ENCODE measurements around the gene PIGU. TPM values are rescaled to one million over a fixed set of nuclear protein-coding genes. Genes with fewer than 3 reads are reported as not detected.

The PIGU gene
- total and polyA plus RNA-seq, 2 of the 13 experiments (the other 11 are each of a cell fraction or from before 2014, with no cell fraction given) = 45.5 to 231 TPM

DNA sequence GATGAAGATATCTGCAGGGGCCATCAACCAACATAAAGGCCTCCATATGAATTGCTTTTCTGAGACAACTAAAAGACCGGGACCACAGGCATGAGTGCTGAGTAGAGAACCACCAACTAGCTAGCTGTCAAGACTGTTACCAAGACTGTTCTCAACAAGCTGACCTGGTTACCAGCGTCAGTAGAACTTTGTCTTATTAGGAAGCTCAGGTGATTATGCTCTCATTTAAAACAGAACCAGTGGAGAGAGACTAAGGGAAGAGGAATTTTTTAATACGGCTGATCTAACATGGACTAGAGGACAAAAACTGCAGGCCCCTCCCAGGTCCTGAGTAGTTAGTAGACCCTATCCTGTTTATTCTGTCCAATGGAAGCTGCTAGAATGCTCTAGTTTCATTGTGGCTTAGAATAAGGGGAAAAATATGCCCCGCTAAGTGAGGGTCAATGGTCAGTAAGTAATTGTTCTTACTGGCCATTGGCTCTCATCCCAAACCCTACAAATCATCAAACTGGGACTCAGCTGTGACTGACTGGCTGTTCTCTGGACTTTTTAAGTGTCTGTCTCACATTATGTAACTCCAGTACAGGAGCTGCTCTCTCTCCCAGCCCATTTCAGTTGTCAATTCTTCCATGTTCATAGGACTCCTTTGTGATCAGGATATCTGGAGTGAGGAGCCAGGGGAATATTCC, 164.5 kb downstream of the PIGU start:
- H3K27ac ChIP-seq (ENCODE audit: extremely low read length, insufficient read depth, low read length) = peak overlapping the region; percentile 74
- DNase-seq (ENCODE audit: low spot score) = peak; percentile 59
- CTCF ChIA-PET (ENCODE audit: low intra/inter-chr PET ratio, low total read pairs) = no interaction called here
- 22% methylated on average over 4 of the region's 4 CpGs for WGBS (ENCODE audit: low lambda C conversion rate)
- in situ Hi-C loops (cut with HindIII; ENCODE audit: extremely low pct_ligation_motif_present, low pct_unique_long_range_greater_than_20kb) = no loop called here
- peak; percentile 56 for FAIRE-seq
- intact Hi-C loops (cut with micrococcal nuclease; ENCODE audit: unreplicated experiment) = loop anchor here (2.0 kb wide), 1 partner anchor 14 kb away; no protein-coding TSS in a partner anchor
- H3K4me2 ChIP-seq (ENCODE audit: low read depth, low read length) = peak overlapping the region; percentile 77
- BruUV-seq (replicated peaks) = no TSS peak
- POLR2A ChIA-PET = interaction anchor here (1.0 to 1.7 kb wide), 13 partner anchors 8 to 313 kb away, joined by 3 to 12 read pairs (median 4); partner anchors contain the start of genes AHCY, ITCH and NCOA6
- peak overlapping the region; percentile 59 for H3K9ac ChIP-seq (ENCODE audit: insufficient read depth, low read depth, low read length)
- peak overlapping the region; percentile 15 to 43 (median 17); a peak in 5 of 6 replicates for H3K4me3 ChIP-seq (replicated peaks in 1 of 3; ENCODE audit: insufficient read depth in 1 of 3, low read depth in 2 of 3, low read length in 3 of 3)
- H3K79me2 ChIP-seq (ENCODE audit: insufficient read depth, low read length) = peaks cover 15% of the 10 kb centered on the region
- H3K36me3 ChIP-seq (replicated peaks in 1 of 2; ENCODE audit: control insufficient read depth in 1 of 2, insufficient read depth in 2 of 2, low read length in 2 of 2) = peaks cover 8 to 26% of the 10 kb centered on the region in 2 experiments
- no peaks in the 10 kb centered on the region; a peak in 1 of 5 replicates for H3K27me3 ChIP-seq (ENCODE audit: control insufficient read depth in 1 of 2, insufficient read depth in 2 of 2, low read length in 2 of 2)
- H3K4me1 ChIP-seq (ENCODE audit: insufficient read depth, low read length) = peaks cover 55% of the 10 kb centered on the region
- peak; percentile 1 for ATAC-seq
- H2AFZ ChIP-seq (ENCODE audit: low read length) = no peak overlapping the region
- H4K20me1 ChIP-seq (ENCODE audit: insufficient read depth, low read length) = peaks cover 8% of the 10 kb centered on the region
- no peaks in the 10 kb centered on the region for H3K9me3 ChIP-seq (ENCODE audit: low read length)
- TF ChIP-seq HNF4A (CRISPR knock-in tag; IDR thresholded peaks at IDR 0.05) = peak; percentile 77
- TF ChIP-seq, protein P1, sequence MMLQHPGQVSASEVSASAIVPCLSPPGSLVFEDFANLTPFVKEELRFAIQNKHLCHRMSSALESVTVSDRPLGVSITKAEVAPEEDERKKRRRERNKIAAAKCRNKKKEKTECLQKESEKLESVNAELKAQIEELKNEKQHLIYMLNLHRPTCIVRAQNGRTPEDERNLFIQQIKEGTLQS (CRISPR knock-in tag; IDR thresholded peaks at IDR 0.05) = no peak
- peak; percentile 67; the same call in 1 of the 2 replicates for TF ChIP-seq SAFB2 (CRISPR knock-in tag; IDR thresholded peaks at IDR 0.05; ENCODE audit: borderline replicate concordance, low read depth)
- TF ChIP-seq ZNF44 (CRISPR knock-in tag; IDR thresholded peaks at IDR 0.05) = no peak
- peak; percentile 79; the same call in 1 of the 2 replicates for TF ChIP-seq MEIS2 (CRISPR knock-in tag; IDR thresholded peaks at IDR 0.05)
- no peak for TF ChIP-seq SIX1 (CRISPR knock-in tag; IDR thresholded peaks at IDR 0.05; ENCODE audit: borderline replicate concordance)
- no peak for TF ChIP-seq GFI1 (CRISPR knock-in tag; IDR thresholded peaks at IDR 0.05; ENCODE audit: borderline replicate concordance)
- TF ChIP-seq KMT2A (CRISPR knock-in tag; IDR thresholded peaks at IDR 0.05) = no peak
- no peak for TF ChIP-seq KLF12 (CRISPR knock-in tag; IDR thresholded peaks at IDR 0.05; ENCODE audit: borderline replicate concordance)
- TF ChIP-seq MBD4 (IDR thresholded peaks at IDR 0.05; ENCODE audit: borderline replicate concordance, low read length) = no peak
- TF ChIP-seq NFIB (CRISPR knock-in tag; IDR thresholded peaks at IDR 0.05; ENCODE audit: borderline replicate concordance) = no peak
- no peak for TF ChIP-seq ZNF17 (CRISPR knock-in tag; IDR thresholded peaks at IDR 0.05)
- no peak for TF ChIP-seq ZFP82 (CRISPR knock-in tag; IDR thresholded peaks at IDR 0.05; ENCODE audit: borderline replicate concordance)
- no peak for TF ChIP-seq CCAR2 (optimal IDR thresholded peaks at IDR 0.05; ENCODE audit: low read depth, low read length)
- no peak for TF ChIP-seq SNRNP70 (IDR thresholded peaks at IDR 0.05; ENCODE audit: low read depth, low read length)
- TF ChIP-seq, protein P2, sequence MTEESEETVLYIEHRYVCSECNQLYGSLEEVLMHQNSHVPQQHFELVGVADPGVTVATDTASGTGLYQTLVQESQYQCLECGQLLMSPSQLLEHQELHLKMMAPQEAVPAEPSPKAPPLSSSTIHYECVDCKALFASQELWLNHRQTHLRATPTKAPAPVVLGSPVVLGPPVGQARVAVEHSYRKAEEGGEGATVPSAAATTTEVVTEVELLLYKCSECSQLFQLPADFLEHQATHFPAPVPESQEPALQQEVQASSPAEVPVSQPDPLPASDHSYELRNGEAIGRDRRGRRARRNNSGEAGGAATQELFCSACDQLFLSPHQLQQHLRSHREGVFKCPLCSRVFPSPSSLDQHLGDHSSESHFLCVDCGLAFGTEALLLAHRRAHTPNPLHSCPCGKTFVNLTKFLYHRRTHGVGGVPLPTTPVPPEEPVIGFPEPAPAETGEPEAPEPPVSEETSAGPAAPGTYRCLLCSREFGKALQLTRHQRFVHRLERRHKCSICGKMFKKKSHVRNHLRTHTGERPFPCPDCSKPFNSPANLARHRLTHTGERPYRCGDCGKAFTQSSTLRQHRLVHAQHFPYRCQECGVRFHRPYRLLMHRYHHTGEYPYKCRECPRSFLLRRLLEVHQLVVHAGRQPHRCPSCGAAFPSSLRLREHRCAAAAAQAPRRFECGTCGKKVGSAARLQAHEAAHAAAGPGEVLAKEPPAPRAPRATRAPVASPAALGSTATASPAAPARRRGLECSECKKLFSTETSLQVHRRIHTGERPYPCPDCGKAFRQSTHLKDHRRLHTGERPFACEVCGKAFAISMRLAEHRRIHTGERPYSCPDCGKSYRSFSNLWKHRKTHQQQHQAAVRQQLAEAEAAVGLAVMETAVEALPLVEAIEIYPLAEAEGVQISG (CRISPR knock-in tag; IDR thresholded peaks at IDR 0.05) = 0 out of 2 replicates have a peak, but pooled peaks have one; percentile 38
- TF ChIP-seq HDAC2 (CRISPR knock-in tag; IDR thresholded peaks at IDR 0.05) = peak; percentile 67; the same call in 1 of the 2 replicates
- TF ChIP-seq, protein P3, sequence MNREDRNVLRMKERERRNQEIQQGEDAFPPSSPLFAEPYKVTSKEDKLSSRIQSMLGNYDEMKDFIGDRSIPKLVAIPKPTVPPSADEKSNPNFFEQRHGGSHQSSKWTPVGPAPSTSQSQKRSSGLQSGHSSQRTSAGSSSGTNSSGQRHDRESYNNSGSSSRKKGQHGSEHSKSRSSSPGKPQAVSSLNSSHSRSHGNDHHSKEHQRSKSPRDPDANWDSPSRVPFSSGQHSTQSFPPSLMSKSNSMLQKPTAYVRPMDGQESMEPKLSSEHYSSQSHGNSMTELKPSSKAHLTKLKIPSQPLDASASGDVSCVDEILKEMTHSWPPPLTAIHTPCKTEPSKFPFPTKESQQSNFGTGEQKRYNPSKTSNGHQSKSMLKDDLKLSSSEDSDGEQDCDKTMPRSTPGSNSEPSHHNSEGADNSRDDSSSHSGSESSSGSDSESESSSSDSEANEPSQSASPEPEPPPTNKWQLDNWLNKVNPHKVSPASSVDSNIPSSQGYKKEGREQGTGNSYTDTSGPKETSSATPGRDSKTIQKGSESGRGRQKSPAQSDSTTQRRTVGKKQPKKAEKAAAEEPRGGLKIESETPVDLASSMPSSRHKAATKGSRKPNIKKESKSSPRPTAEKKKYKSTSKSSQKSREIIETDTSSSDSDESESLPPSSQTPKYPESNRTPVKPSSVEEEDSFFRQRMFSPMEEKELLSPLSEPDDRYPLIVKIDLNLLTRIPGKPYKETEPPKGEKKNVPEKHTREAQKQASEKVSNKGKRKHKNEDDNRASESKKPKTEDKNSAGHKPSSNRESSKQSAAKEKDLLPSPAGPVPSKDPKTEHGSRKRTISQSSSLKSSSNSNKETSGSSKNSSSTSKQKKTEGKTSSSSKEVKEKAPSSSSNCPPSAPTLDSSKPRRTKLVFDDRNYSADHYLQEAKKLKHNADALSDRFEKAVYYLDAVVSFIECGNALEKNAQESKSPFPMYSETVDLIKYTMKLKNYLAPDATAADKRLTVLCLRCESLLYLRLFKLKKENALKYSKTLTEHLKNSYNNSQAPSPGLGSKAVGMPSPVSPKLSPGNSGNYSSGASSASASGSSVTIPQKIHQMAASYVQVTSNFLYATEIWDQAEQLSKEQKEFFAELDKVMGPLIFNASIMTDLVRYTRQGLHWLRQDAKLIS (CRISPR knock-in tag; IDR thresholded peaks at IDR 0.05) = no peak
